Measurements from ENCODE around the gene ATF6. TPM values are rescaled to one million over a fixed set of nuclear protein-coding genes. Genes with fewer than 3 reads are reported as not detected.

ATF6 gene
- total and polyA plus RNA-seq, 12 donors: 2.6 to 20.9 (median 15.2) TPM

DNA sequence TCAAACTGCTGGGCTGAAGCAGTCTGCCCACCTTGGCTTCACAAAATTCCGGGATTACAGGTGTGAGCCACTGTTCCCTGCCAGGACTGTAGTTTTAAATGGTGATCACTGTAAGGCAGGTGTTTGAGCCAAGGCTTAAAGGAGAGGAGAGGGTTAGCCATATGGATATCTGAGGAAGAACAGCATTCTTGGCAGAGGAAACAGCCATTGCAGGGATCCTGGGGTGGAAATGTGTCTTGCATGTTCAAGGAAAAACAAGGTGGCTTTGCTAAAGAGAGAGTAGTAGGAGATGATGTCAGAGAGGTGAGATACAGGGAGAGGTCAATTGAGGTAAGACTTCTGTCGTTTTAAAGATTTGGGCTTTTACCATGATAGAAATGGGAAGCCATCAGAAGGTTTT lies 73.5 kb downstream of the ATF6 start:
- intact Hi-C loops (cut with DNase I): no loop called here
- no peaks in the 10 kb centered on the region for H3K9me3 ChIP-seq
- peaks cover 0 to 11% (median 0%) of the 10 kb centered on the region in 9 donors for H3K4me1 ChIP-seq
- TF ChIP-seq, protein P1, sequence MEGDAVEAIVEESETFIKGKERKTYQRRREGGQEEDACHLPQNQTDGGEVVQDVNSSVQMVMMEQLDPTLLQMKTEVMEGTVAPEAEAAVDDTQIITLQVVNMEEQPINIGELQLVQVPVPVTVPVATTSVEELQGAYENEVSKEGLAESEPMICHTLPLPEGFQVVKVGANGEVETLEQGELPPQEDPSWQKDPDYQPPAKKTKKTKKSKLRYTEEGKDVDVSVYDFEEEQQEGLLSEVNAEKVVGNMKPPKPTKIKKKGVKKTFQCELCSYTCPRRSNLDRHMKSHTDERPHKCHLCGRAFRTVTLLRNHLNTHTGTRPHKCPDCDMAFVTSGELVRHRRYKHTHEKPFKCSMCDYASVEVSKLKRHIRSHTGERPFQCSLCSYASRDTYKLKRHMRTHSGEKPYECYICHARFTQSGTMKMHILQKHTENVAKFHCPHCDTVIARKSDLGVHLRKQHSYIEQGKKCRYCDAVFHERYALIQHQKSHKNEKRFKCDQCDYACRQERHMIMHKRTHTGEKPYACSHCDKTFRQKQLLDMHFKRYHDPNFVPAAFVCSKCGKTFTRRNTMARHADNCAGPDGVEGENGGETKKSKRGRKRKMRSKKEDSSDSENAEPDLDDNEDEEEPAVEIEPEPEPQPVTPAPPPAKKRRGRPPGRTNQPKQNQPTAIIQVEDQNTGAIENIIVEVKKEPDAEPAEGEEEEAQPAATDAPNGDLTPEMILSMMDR (IDR thresholded peaks at IDR 0.05): no peak
- ATAC-seq (no peak), DNase-seq (no peak)
- peaks cover 0 to 58% (median 0%) of the 10 kb centered on the region in 9 donors for H3K36me3 ChIP-seq
- H3K27ac ChIP-seq: no peak overlapping the region
- no peaks in the 10 kb centered on the region for H3K27me3 ChIP-seq
- H3K4me3 ChIP-seq: no peak overlapping the region
- WGBS, 2 donors: 81 to 82% methylated on average over 2 of the region's 2 CpGs

DNA sequence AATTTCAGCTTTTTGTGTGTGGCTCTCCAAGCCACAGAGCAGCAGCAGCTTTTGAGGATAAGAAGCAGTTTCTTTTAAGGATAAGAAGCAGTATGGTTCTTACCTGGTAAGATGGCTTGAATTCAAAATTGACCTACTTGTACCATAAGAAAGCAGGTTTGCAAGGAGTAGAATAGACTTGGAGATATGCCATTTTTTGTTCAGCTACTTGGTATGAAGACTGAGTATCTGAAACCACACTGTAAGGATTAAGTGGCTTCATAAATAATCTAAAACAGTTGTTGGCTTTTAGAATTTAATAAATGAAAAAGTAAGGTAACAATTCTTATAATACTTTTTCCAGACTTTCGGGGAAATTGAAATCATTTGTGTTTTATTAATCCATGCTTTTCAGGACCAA lies 74.2 kb downstream of the ATF6 start:
- Histone ChIP-seq H3K27me3 (no peaks in the 10 kb centered on the region), H3K4me1 (peaks cover 0 to 11% (median 0%) of the 10 kb centered on the region in 9 donors), H3K9me3 (no peaks in the 10 kb centered on the region), H3K27ac (no peak overlapping the region), H3K36me3 (peaks cover 0 to 50% (median 0%) of the 10 kb centered on the region in 9 donors), H3K4me3 (no peak overlapping the region)
- intact Hi-C loops (cut with DNase I): no loop called here
- ATAC-seq (no peak), DNase-seq (no peak)
- TF ChIP-seq, protein P1 (IDR thresholded peaks at IDR 0.05): no peak
- WGBS, 2 donors: 97 to 100% methylated on average over 1 of the region's 1 CpG

DNA sequence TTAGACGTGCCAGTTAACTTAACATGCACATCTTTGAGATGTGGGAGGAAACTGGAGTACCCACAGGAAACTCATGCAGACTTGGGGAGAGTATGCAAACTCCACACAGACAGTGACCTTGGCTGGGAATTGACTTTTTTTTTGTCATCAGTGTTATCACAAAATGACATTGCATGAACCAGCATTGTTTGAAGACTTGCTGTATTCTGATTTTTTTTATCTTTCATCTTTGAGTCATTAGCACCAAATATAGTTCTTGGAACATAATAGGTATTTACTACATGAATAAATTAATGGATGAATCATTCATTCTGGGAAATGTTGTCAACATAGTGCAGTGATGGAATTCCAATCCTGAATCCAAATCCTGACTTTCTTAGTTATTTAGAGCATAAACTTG lies 77.0 kb downstream of the ATF6 start:
- no peak overlapping the region for H3K27ac ChIP-seq
- H3K4me3 ChIP-seq: no peak overlapping the region
- intact Hi-C loops (cut with DNase I): no loop called here
- ATAC-seq (peak in 1 of 8 donors; percentile 29), DNase-seq (no peak)
- H3K36me3 ChIP-seq: peaks cover 0 to 57% (median 0%) of the 10 kb centered on the region in 9 donors
- H3K9me3 ChIP-seq: no peaks in the 10 kb centered on the region
- H3K4me1 ChIP-seq: peaks cover 0 to 11% (median 2%) of the 10 kb centered on the region in 9 donors
- whole genome bisulfite sequencing, 2 donors: 64 to 69% methylated on average over 1 of the region's 1 CpG
- no peaks in the 10 kb centered on the region for H3K27me3 ChIP-seq
- TF ChIP-seq, protein P1 (IDR thresholded peaks at IDR 0.05): no peak

DNA sequence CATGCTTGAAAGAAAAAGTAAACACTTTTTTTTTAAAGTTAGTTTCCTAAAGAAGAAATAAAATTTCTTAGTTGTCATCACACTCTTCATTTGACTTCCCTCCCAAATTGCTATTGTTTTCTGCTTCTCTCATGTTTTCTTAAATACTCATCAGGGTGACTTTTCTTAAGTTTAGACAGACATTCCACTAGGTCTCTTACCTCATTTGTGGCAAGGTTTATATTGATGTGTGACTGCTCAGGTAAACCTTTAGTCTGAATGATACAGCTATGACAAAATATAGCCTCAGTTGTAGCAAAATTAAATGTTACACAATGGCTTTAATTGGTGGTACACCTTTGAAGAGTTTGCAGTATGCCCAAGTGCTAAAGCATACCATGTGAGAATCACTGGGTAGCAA lies 78.6 kb downstream of the ATF6 start:
- no peak overlapping the region for H3K27ac ChIP-seq
- intact Hi-C loops (cut with DNase I): no loop called here
- TF ChIP-seq, protein P1 (IDR thresholded peaks at IDR 0.05): no peak
- no peaks in the 10 kb centered on the region for H3K27me3 ChIP-seq
- H3K4me3 ChIP-seq: no peak overlapping the region
- H3K9me3 ChIP-seq: no peaks in the 10 kb centered on the region
- peaks cover 0 to 17% (median 11%) of the 10 kb centered on the region in 9 donors for H3K4me1 ChIP-seq
- ATAC-seq: no peak
- DNase-seq: no peak
- peaks cover 0 to 55% (median 0%) of the 10 kb centered on the region in 9 donors for H3K36me3 ChIP-seq

Measured in heart right ventricle (tissue), 16 donors.